Endothelial cell of umbilical vein (primary cell): ENCODE measurements around the gene PPM1H. TPM values are rescaled to one million over a fixed set of nuclear protein-coding genes. Genes with fewer than 3 reads are reported as not detected.

Experiments
- BruUV-seq: library from RNA; stranded (reverse); fragments of 400-500 nt; replicated peaks from 2 replicates; lab custom pipeline; 2021; lab: Mats Ljungman, UMichigan
- CTCF ChIA-PET: fragments of 300-600, 350-600 bp; sonication (Branson Sonifier 250); formaldehyde crosslinking; loops from one replicate; lab custom pipeline; 2021; ENCODE audit warnings: antibody characterized with exemption, inconsistent platforms; lab: Charles Lee
- POLR2A ChIA-PET: fragments of 300-600, 350-600 bp; sonication (Branson Sonifier 250); formaldehyde crosslinking; loops from one replicate; lab custom pipeline; 2021; ENCODE audit warnings: antibody characterized with exemption, inconsistent platforms; lab: Charles Lee
- DNase-seq: peaks from one replicate; pipeline ENCODE4 v3.0.0-alpha.2; 2011; ENCODE audit warnings: low read depth, low spot score
- FAIRE-seq: peaks from 2 replicates; lab custom pipeline; 2011; peaks lifted over from hg19 to GRCh38; lab: Jason Lieb, UNC
- H2AFZ ChIP-seq: 2 replicates; pipeline ENCODE4 v1.6.0; 2012; ENCODE audit warnings: low read depth, low read length, control low read depth, inconsistent platforms
- H3K27ac ChIP-seq: 2 replicates; pipeline ENCODE4 v1.5.1; 2011; ENCODE audit warnings: low read depth, mild to moderate bottlenecking, control low read depth, low read length, moderate library complexity; ENCODE audit not compliant: insufficient read depth
- H3K27me3 ChIP-seq, 2 experiments: 2 replicates each; pipeline versions ENCODE4 v1.6.0 to v1.6.1; 2011; ENCODE audit warnings: low read length in 2 of 2, mixed read lengths in 1 of 2; ENCODE audit not compliant: control insufficient read depth in 2 of 2, insufficient read depth in 2 of 2
- H3K36me3 ChIP-seq, 2 experiments: 2 replicates in 1 of 2; 3 replicates in 1 of 2; pipeline ENCODE4 v1.5.1; 2011; ENCODE audit warnings: low read length in 2 of 2, mild to moderate bottlenecking in 1 of 2, moderate library complexity in 1 of 2; ENCODE audit not compliant: control insufficient read depth in 2 of 2, insufficient read depth in 2 of 2; ENCODE audit errors: extremely low read depth in 1 of 2
- H3K4me1 ChIP-seq: 3 replicates; pipeline ENCODE4 v1.5.1; 2011; ENCODE audit warnings: mild to moderate bottlenecking, low read length; ENCODE audit not compliant: control insufficient read depth, insufficient read depth; ENCODE audit errors: extremely low read depth
- H3K4me2 ChIP-seq: 2 replicates; pipeline ENCODE4 v1.6.1; 2011; ENCODE audit warnings: low read length, control low read depth, mixed read lengths; ENCODE audit not compliant: insufficient read depth
- H3K4me3 ChIP-seq, 3 experiments: fragments of 200-600 bp in 1 of 3; sonication (generic), shearing (Covaris generic) in 1 of 3; replicated peaks in 1 of 3; 2 replicates each; pipeline ENCODE4 v1.5.1; 2011 to 2016; ENCODE audit warnings: control low read depth in 3 of 3, low read length in 3 of 3, mild to moderate bottlenecking in 2 of 3, inconsistent platforms in 1 of 3, low read depth in 1 of 3, moderate library complexity in 1 of 3; ENCODE audit not compliant: insufficient read depth in 1 of 3
- H3K79me2 ChIP-seq: 2 replicates; pipeline ENCODE4 v1.6.0; 2012; ENCODE audit warnings: low read length, inconsistent platforms; ENCODE audit not compliant: control insufficient read depth, insufficient read depth
- H3K9ac ChIP-seq: replicated peaks from 2 replicates; pipeline ENCODE3; 2011; ENCODE audit warnings: low read length, control low read depth; ENCODE audit not compliant: insufficient read depth; ENCODE audit errors: extremely low read depth
- H3K9me1 ChIP-seq: replicated peaks from 3 replicates; pipeline ENCODE4 v1.6.0; 2011; ENCODE audit warnings: mild to moderate bottlenecking, low read length; ENCODE audit not compliant: control insufficient read depth, insufficient read depth; ENCODE audit errors: extremely low read depth
- H3K9me3 ChIP-seq: replicated peaks from 2 replicates; pipeline ENCODE4 v1.5.1; 2012; ENCODE audit warnings: low read length, inconsistent platforms; ENCODE audit not compliant: control insufficient read depth, insufficient read depth
- H4K20me1 ChIP-seq: replicated peaks from 2 replicates; pipeline ENCODE3; 2011; ENCODE audit warnings: mild to moderate bottlenecking, low read length; ENCODE audit not compliant: control insufficient read depth, insufficient read depth; ENCODE audit errors: extremely low read depth
- CTCF ChIP-seq, 2 donors: IDR thresholded peaks; 1 replicate in 1 of 2; 2 replicates in 1 of 2; pipeline ENCODE4 v1.5.1; 2011; ENCODE audit warnings: low read length in 2 of 2, mild to moderate bottlenecking in 2 of 2, moderate library complexity in 2 of 2, control low read depth in 1 of 2, inconsistent platforms in 1 of 2, low read depth in 1 of 2; ENCODE audit not compliant: insufficient read depth in 1 of 2; ENCODE audit errors: extremely low read depth in 1 of 2
- EZH2 ChIP-seq: IDR thresholded peaks from 2 replicates; pipeline ENCODE4 v1.6.1; 2012; ENCODE audit warnings: borderline replicate concordance, low read depth, mild to moderate bottlenecking, moderate library complexity, low read length, inconsistent platforms; ENCODE audit not compliant: severe bottlenecking
- GATA2 ChIP-seq: IDR thresholded peaks from 2 replicates; pipeline ENCODE4 v1.7.0; 2011; ENCODE audit warnings: low read depth, mild to moderate bottlenecking, moderate library complexity, mixed read lengths, low read length; ENCODE audit not compliant: insufficient read length, insufficient read depth
- JUN ChIP-seq: IDR thresholded peaks from 2 replicates; pipeline ENCODE4 v1.6.1; 2011; ENCODE audit warnings: borderline replicate concordance, low read depth; ENCODE audit not compliant: insufficient read length, insufficient read depth
- MAX ChIP-seq: IDR thresholded peaks from 2 replicates; pipeline ENCODE4 v1.6.1; 2011; ENCODE audit not compliant: insufficient read depth, insufficient read length
- MYC ChIP-seq: IDR thresholded peaks from one replicate; pipeline ENCODE4 v1.6.1; 2011; ENCODE audit warnings: mild to moderate bottlenecking, low read depth, low read length
- POLR2A ChIP-seq: IDR thresholded peaks from 2 replicates; pipeline ENCODE4 v1.6.1; 2012; ENCODE audit warnings: low read depth, mild to moderate bottlenecking, control low read depth, low read length
- POLR2AphosphoS5 ChIP-seq: IDR thresholded peaks from 2 replicates; pipeline ENCODE4 v1.6.1; 2012; ENCODE audit warnings: low read depth, mild to moderate bottlenecking, control low read depth, low read length, moderate library complexity; ENCODE audit not compliant: insufficient read depth
- dilution Hi-C: fragments of 300-500 bp; cut with MboI; formaldehyde crosslinking; loops from one replicate; pipeline ENCODE4 v1.15.0; 2019; ENCODE audit warnings: low sequenced_read_pairs; ENCODE audit not compliant: extremely low pct_ligation_motif_present
- intact Hi-C: fragments of 100-400 bp; cut with micrococcal nuclease; formaldehyde crosslinking; loops from one replicate; pipeline ENCODE4 v1.10.0; 2022
- polyA plus RNA-seq, 4 experiments: library from polyadenylated mRNA; depleted of rRNA in 3 of 4; stranded (reverse) in 3 of 4; unstranded in 1 of 4; fragments of >200 nt; gene quantifications; 2 replicates each; pipeline versions ENCODE4 v1.2.1 to v1.2.3, GENCODE V29; 2011 to 2012; ENCODE audit warnings: missing spikeins in 1 of 4
- total RNA-seq: library from RNA; stranded (reverse); gene quantifications from 2 replicates; pipeline ENCODE4 v1.2.3, GENCODE V29; 2021

PPM1H gene
- total and polyA plus RNA-seq, 2 donors (not counting 3 experiments of a cell fraction or from before 2014, with no cell fraction given), result 1.0 to 7.2 TPM

GRCh38 chr12:62604871-62605270 lies 330.1 kb downstream of the PPM1H start:
- Histone ChIP-seq H3K27ac (peak overlapping the region; percentile 97), H3K27me3 (no peaks in the 10 kb centered on the region), H3K79me2 (peaks cover 60% of the 10 kb centered on the region), H3K9ac (peak overlapping the region; percentile 99), H4K20me1 (peaks cover 3% of the 10 kb centered on the region), H3K4me2 (peak overlapping the region; percentile 99), H3K36me3 (no peaks in the 10 kb centered on the region), H2AFZ (no peak overlapping the region), H3K9me1 (no peaks in the 10 kb centered on the region), H3K4me1 (peaks cover 22% of the 10 kb centered on the region), H3K9me3 (no peaks in the 10 kb centered on the region), H3K4me3 (peak overlapping the region; percentile 92 to 99 (median 99))
- BruUV-seq, result no TSS peak
- dilution Hi-C loops (loop anchor here (25.0 kb wide), 1 partner anchor 182 kb away; no protein-coding TSS in a partner anchor), intact Hi-C loops (loop anchor here (5.0 to 10.0 kb wide), 3 partner anchors 138 to 460 kb away; partner anchors contain the start of gene MON2)
- CTCF ChIA-PET, result interaction anchor here (1.0 to 2.4 kb wide), 7 partner anchors 10 to 190 kb away, joined by 3 to 22 read pairs (median 6); no protein-coding TSS in a partner anchor
- POLR2A ChIA-PET, result no interaction called here
- FAIRE-seq (no peak), DNase-seq (peak; percentile 44)
- TF ChIP-seq MYC (no peak), GATA2 (peak; percentile 84), JUN (no peak), MAX (no peak), CTCF (IDR thresholded peaks at IDR 0.05; ENCODE audit: extremely low read depth in 1 of 2, insufficient read depth in 1 of 2, low read depth in 1 of 2, low read length in 2 of 2) (no peak), EZH2 (no peak), POLR2AphosphoS5 (no peak), POLR2A (no peak)
